K562 (cell line): Measurements from ENCODE around the gene ROBO1. TPM values are rescaled to one million over a fixed set of nuclear protein-coding genes. Genes with fewer than 3 reads are reported as not detected.

Source experiments
- ATAC-seq: fragments of 200-7000 bp; cut with Tn5 transposase; 3 replicates; pipeline ENCODE4 v1.9.1; 2020; ENCODE audit warnings: moderate library complexity
- BruUV-seq: library from RNA; stranded (reverse); fragments of 400-500 nt; replicated peaks from 2 replicates; lab custom pipeline; 2021; lab: Mats Ljungman, UMichigan
- CTCF ChIA-PET: fragments of 300-600 bp; formaldehyde crosslinking; extraction: SDS; loops from one replicate; lab custom pipeline; 2021; ENCODE audit warnings: low intra/inter-chr PET ratio; lab: Yijun Ruan, JAX
- POLR2A ChIA-PET: fragments of 300-600, 350-650 bp; sonication (Branson Sonifier 250); formaldehyde crosslinking; extraction: SDS; loops from one replicate; lab custom pipeline; 2021; ENCODE audit warnings: antibody characterized with exemption, inconsistent platforms; lab: Yijun Ruan, JAX
- DNase-seq, 4 experiments: peaks; one replicate each; pipeline versions ENCODE4 v3.0.0 to v3.0.0-alpha.2; 2011 to 2018; ENCODE audit warnings: low spot score in 3 of 4, mixed read lengths in 3 of 4; ENCODE audit errors: extremely low read depth in 1 of 4
- FAIRE-seq: peaks from 2 replicates; lab custom pipeline; 2011; peaks lifted over from hg19 to GRCh38; lab: Jason Lieb, UNC
- H2AFZ ChIP-seq: 2 replicates; pipeline ENCODE4 v1.6.0; 2011; ENCODE audit warnings: low read depth, low read length, control low read depth, inconsistent platforms
- H3K27ac ChIP-seq: fragments of 200-600 bp; 3 replicates; pipeline ENCODE4 v1.8.0; 2011; ENCODE audit warnings: low read depth, mild to moderate bottlenecking, control low read depth, inconsistent platforms, low read length, moderate library complexity, mixed read lengths; ENCODE audit errors: extremely low read depth
- H3K27me3 ChIP-seq, 2 experiments: fragments of 300-600 bp in 1 of 2; 2 replicates in 1 of 2; 3 replicates in 1 of 2; pipeline versions ENCODE4 v1.6.0 to v1.8.0; 2011; ENCODE audit warnings: inconsistent platforms in 2 of 2, low read length in 2 of 2, mild to moderate bottlenecking in 1 of 2, mixed read lengths in 1 of 2, moderate library complexity in 1 of 2; ENCODE audit not compliant: control insufficient read depth in 2 of 2, insufficient read depth in 2 of 2
- H3K36me3 ChIP-seq: fragments of 300-600 bp; 3 replicates; pipeline ENCODE4 v1.8.0; 2011; ENCODE audit warnings: mild to moderate bottlenecking, low read length, inconsistent platforms; ENCODE audit not compliant: control insufficient read depth, insufficient read depth
- H3K4me1 ChIP-seq, 2 experiments: fragments of 200-600 bp in 1 of 2; replicated peaks in 1 of 2; 2 replicates in 1 of 2; 3 replicates in 1 of 2; pipeline versions ENCODE4 v1.5.1 to v1.8.0; 2011; ENCODE audit warnings: inconsistent platforms in 2 of 2, low read length in 2 of 2, mild to moderate bottlenecking in 1 of 2, mixed read lengths in 1 of 2, moderate library complexity in 1 of 2; ENCODE audit not compliant: control insufficient read depth in 2 of 2, insufficient read depth in 2 of 2
- H3K4me2 ChIP-seq: 2 replicates; pipeline ENCODE4 v1.6.1; 2011; ENCODE audit warnings: low read length, control low read depth, inconsistent platforms, mixed read lengths; ENCODE audit not compliant: insufficient read depth
- H3K4me3 ChIP-seq: fragments of 200-600 bp; sonication (generic), shearing (Covaris generic); 2 replicates; pipeline ENCODE4 v1.5.1; 2016; ENCODE audit warnings: control low read depth, inconsistent platforms
- H3K79me2 ChIP-seq: fragments of 200-600 bp; 3 replicates; pipeline ENCODE4 v1.8.0; 2011; ENCODE audit warnings: low read length, inconsistent platforms; ENCODE audit not compliant: control insufficient read depth, insufficient read depth
- H3K9ac ChIP-seq, 2 experiments: 2 replicates each; pipeline versions ENCODE4 v1.6.0 to v1.6.1; 2011; ENCODE audit warnings: low read depth in 2 of 2, low read length in 2 of 2, control low read depth in 1 of 2, inconsistent platforms in 1 of 2, mild to moderate bottlenecking in 1 of 2, mixed read lengths in 1 of 2; ENCODE audit not compliant: insufficient read depth in 1 of 2
- H3K9me1 ChIP-seq: one replicate; pipeline ENCODE4 v1.6.0; 2011; ENCODE audit warnings: inconsistent platforms, mild to moderate bottlenecking, low read length, moderate library complexity; ENCODE audit not compliant: control insufficient read depth, insufficient read depth
- H3K9me3 ChIP-seq: replicated peaks from 2 replicates; pipeline ENCODE4 v1.5.1; 2011; ENCODE audit warnings: low read depth, low read length, inconsistent platforms; ENCODE audit not compliant: control insufficient read depth, insufficient read depth
- H4K20me1 ChIP-seq: replicated peaks from 2 replicates; pipeline ENCODE4 v1.6.1; 2011; ENCODE audit warnings: low read length, inconsistent platforms, mixed read lengths; ENCODE audit not compliant: control insufficient read depth, insufficient read depth
- BRD4 ChIP-seq: fragments of 200-600 bp; sonication (generic); IDR thresholded peaks from 2 replicates; pipeline ENCODE4 v1.6.1; 2017; ENCODE audit warnings: inconsistent platforms
- CC2D1A ChIP-seq: fragments of 450-650 bp; IDR thresholded peaks from 2 replicates; pipeline ENCODE4 v1.6.1; 2017; ENCODE audit warnings: mild to moderate bottlenecking
- FOSL1 ChIP-seq: fragments of 200-800 bp; sonication (Bioruptor generic); conservative IDR thresholded peaks from 2 replicates; pipeline ENCODE4 v1.6.1; 2016; ENCODE audit warnings: missing genetic modification characterization, missing compliant biosample characterization
- NFE2L1 ChIP-seq: fragments of 450-650 bp; IDR thresholded peaks from 2 replicates; pipeline ENCODE4 v1.6.1; 2016; ENCODE audit warnings: missing genetic modification characterization, low read depth, mild to moderate bottlenecking, missing compliant biosample characterization, moderate library complexity, borderline replicate concordance
- NR0B1 ChIP-seq: fragments of 450-650 bp; IDR thresholded peaks from one replicate; pipeline ENCODE4 v1.6.1; 2018; ENCODE audit warnings: mild to moderate bottlenecking, moderate library complexity; ENCODE audit not compliant: partially characterized antibody
- SRF ChIP-seq, 2 experiments: fragments of 250-450, 450-650 bp in 1 of 2; sonication (Bioruptor Pico) in 1 of 2; sonication (generic) in 1 of 2; formaldehyde crosslinking; IDR thresholded peaks; 2 replicates each; pipeline versions ENCODE4 v1.5.0 to v1.5.1; 2020 to 2022; ENCODE audit warnings: mild to moderate bottlenecking in 1 of 2, missing genetic modification reagents in 1 of 2
- TAF15 ChIP-seq: fragments of 200-400 bp; formaldehyde crosslinking; IDR thresholded peaks from 2 replicates; pipeline ENCODE4 v1.6.1; 2017; ENCODE audit warnings: mild to moderate bottlenecking, low read depth, low read length, moderate library complexity
- TEAD1 ChIP-seq, 2 experiments: fragments of 450-650 bp in 1 of 2; sonication (generic) in 1 of 2; formaldehyde crosslinking; IDR thresholded peaks; 2 replicates each; pipeline versions ENCODE4 v1.4.0 to v1.8.0; 2020 to 2022; ENCODE audit warnings: mild to moderate bottlenecking in 2 of 2, missing genetic modification reagents in 1 of 2
- TEAD4 ChIP-seq, 2 experiments: sonication (generic) in 1 of 2; formaldehyde crosslinking in 1 of 2; IDR thresholded peaks; 2 replicates each; pipeline versions ENCODE4 v1.6.1 to v1.8.0; 2012 to 2022; ENCODE audit warnings: borderline replicate concordance in 1 of 2, inconsistent platforms in 1 of 2, low read length in 1 of 2, mild to moderate bottlenecking in 1 of 2, missing genetic modification reagents in 1 of 2
- XRCC3 ChIP-seq: fragments of 450-650 bp; IDR thresholded peaks from 2 replicates; pipeline ENCODE4 v1.6.1; 2017; ENCODE audit warnings: mild to moderate bottlenecking, moderate library complexity
- ZBTB11 ChIP-seq, 3 experiments: fragments of 200-800 bp in 1 of 3; fragments of 250-450 bp in 1 of 3; fragments of 450-650 bp in 1 of 3; sonication (Bioruptor Pico) in 1 of 3; sonication (Bioruptor generic) in 1 of 3; formaldehyde crosslinking in 1 of 3; IDR thresholded peaks; 2 replicates each; pipeline versions ENCODE4 v1.6.1 to v1.8.0; 2016 to 2022; ENCODE audit warnings: mild to moderate bottlenecking in 2 of 3, missing genetic modification characterization in 2 of 3, missing compliant biosample characterization in 1 of 3, moderate library complexity in 1 of 3
- ZBTB17 ChIP-seq: fragments of 450-650 bp; formaldehyde crosslinking; IDR thresholded peaks from 2 replicates; pipeline ENCODE4 v1.4.0; 2020; ENCODE audit warnings: mild to moderate bottlenecking
- ZNF165 ChIP-seq: fragments of 250-450 bp; sonication (Bioruptor Pico); IDR thresholded peaks from 2 replicates; pipeline ENCODE4 v1.4.0; 2020; ENCODE audit warnings: borderline replicate concordance
- ZNF274 ChIP-seq: IDR thresholded peaks from 2 replicates; pipeline ENCODE4 v1.6.1; 2011; ENCODE audit warnings: low read depth, mild to moderate bottlenecking, low read length, moderate library complexity, borderline replicate concordance
- ZNF79 ChIP-seq: fragments of 250-450 bp; sonication (Bioruptor Pico); IDR thresholded peaks from 2 replicates; pipeline ENCODE4 v1.4.0; 2020; ENCODE audit warnings: low read depth, mild to moderate bottlenecking, moderate library complexity
- WGBS: fragments of 100-300 bp; shearing (Covaris generic); methylation state at CpG from one replicate; pipeline ENCODE4 v1.1.6; 2016; ENCODE audit warnings: low coverage, mixed read lengths; ENCODE audit not compliant: insufficient coverage; ENCODE audit errors: missing lambda C conversion rate; 5-methylcytosine and 5-hydroxymethylcytosine counted together
- in situ Hi-C: fragments of 300-500 bp; cut with MboI; formaldehyde crosslinking; loops from 4 replicates; pipeline ENCODE4 v1.15.0; 2018; ENCODE audit warnings: inconsistent platforms, mixed read lengths
- intact Hi-C: fragments of 100-400 bp; cut with micrococcal nuclease; formaldehyde crosslinking; loops from 2 replicates; pipeline ENCODE4 v1.14.2; 2022
- polyA plus RNA-seq, 8 experiments: library from polyadenylated mRNA; depleted of rRNA in 4 of 8; stranded (reverse) in 5 of 8; unstranded in 3 of 8; fragments of >200 nt; fragmentation: Nextera tagmentation in 2 of 8; fragmentation: Illumina TruSeq in 1 of 8; extraction: Ambion mirVana in 2 of 8; extraction: Trizol in 1 of 8; gene quantifications; 2 replicates each; pipeline versions ENCODE4 v1.2.1 to v1.2.3, GENCODE V29; 2011 to 2014; ENCODE audit warnings: inconsistent platforms in 1 of 8, missing spikeins in 1 of 8
- total RNA-seq, 7 experiments: library from RNA; depleted of rRNA in 6 of 7; stranded (reverse); fragments of >200 nt in 6 of 7; fragmentation: Illumina TruSeq in 2 of 7; extraction: Trizol in 2 of 7; gene quantifications; 2 replicates each; pipeline versions ENCODE4 v1.2.1 to v1.2.3, GENCODE V29; 2011 to 2021; ENCODE audit warnings: low replicate concordance in 1 of 7

Gene ROBO1
- total and polyA plus RNA-seq, 9 of the 15 experiments (the other 6 are each of a cell fraction or from before 2014, with no cell fraction given) = 0.01 to 0.53 (median 0.17) TPM; not detected in 5

- Histone ChIP-seq H3K27ac (no peak overlapping the region), H2AFZ (no peak overlapping the region), H3K9ac (no peak overlapping the region), H3K4me1 (no peaks in the 10 kb centered on the region), H4K20me1 (no peaks in the 10 kb centered on the region), H3K4me2 (no peak overlapping the region), H3K9me1 (no peaks in the 10 kb centered on the region), H3K79me2 (no peaks in the 10 kb centered on the region), H3K4me3 (no peak overlapping the region), H3K9me3 (no peaks in the 10 kb centered on the region), H3K27me3 (no peaks in the 10 kb centered on the region), H3K36me3 (no peaks in the 10 kb centered on the region)
- no peak for FAIRE-seq
- no peak for DNase-seq
- CTCF ChIA-PET = no interaction called here
- POLR2A ChIA-PET = no interaction called here
- no TSS peak for BruUV-seq
- no peak for TF ChIP-seq NFE2L1 (tag)
- TF ChIP-seq SRF (CRISPR knock-in tag; IDR thresholded peaks at IDR 0.05) = no peak
- no peak for TF ChIP-seq CC2D1A
- TF ChIP-seq NR0B1 = no peak
- TF ChIP-seq XRCC3 = no peak
- TF ChIP-seq ZBTB17 (CRISPR knock-in tag) = no peak
- no peak for TF ChIP-seq FOSL1
- no peak for TF ChIP-seq TAF15
- TF ChIP-seq TEAD4 (IDR thresholded peaks at IDR 0.05; ENCODE audit: low read length) = no peak
- TF ChIP-seq TEAD4 (CRISPR knock-in tag; IDR thresholded peaks at IDR 0.05; ENCODE audit: borderline replicate concordance) = no peak
- no peak for TF ChIP-seq ZNF274
- TF ChIP-seq ZBTB11 (CRISPR knock-in tag; IDR thresholded peaks at IDR 0.05) = no peak
- TF ChIP-seq BRD4 = no peak
- no peak for TF ChIP-seq ZNF165 (CRISPR knock-in tag)
- TF ChIP-seq TEAD1 (CRISPR knock-in tag; IDR thresholded peaks at IDR 0.05) = no peak
- no peak for TF ChIP-seq ZNF79 (CRISPR knock-in tag)
- intact Hi-C loops (no loop called here), in situ Hi-C loops (no loop called here)
- WGBS = 0% methylated on average over 4 of the region's 4 CpGs
- ATAC-seq = no peak
Observed at GRCh38 chr3:78990156-78990555, 777.6 kb downstream of the ROBO1 start.
